GM12878 (cell line): Measurements from ENCODE around the gene BICRAL.

Source experiments
- BHLHE40 ChIP-seq, 2 experiments: fragments of 450-650 bp in 1 of 2; IDR thresholded peaks; 2 replicates each; pipeline ENCODE4 v1.6.1; 2011 to 2017; ENCODE audit warnings: low read depth in 2 of 2, borderline replicate concordance in 1 of 2, improper control_type of control experiment in 1 of 2, low read length in 1 of 2, mild to moderate bottlenecking in 1 of 2
- CEBPB ChIP-seq, 2 experiments: fragments of 150-350 bp in 1 of 2; IDR thresholded peaks; 2 replicates each; pipeline ENCODE4 v1.6.1; 2012 to 2014; ENCODE audit warnings: low read depth in 2 of 2, low read length in 2 of 2, borderline replicate concordance in 1 of 2, inconsistent platforms in 1 of 2
- EZH2 ChIP-seq: IDR thresholded peaks from 2 replicates; pipeline ENCODE4 v1.6.1; 2012; ENCODE audit warnings: low read depth, mild to moderate bottlenecking, control low read depth, inconsistent platforms, low read length, borderline replicate concordance; ENCODE audit not compliant: control insufficient read depth
- GABPA ChIP-seq: IDR thresholded peaks from 2 replicates; pipeline ENCODE4 v1.6.1; 2014; ENCODE audit warnings: antibody characterized with exemption, low read depth, mild to moderate bottlenecking, inconsistent platforms
- RAD21 ChIP-seq: IDR thresholded peaks from 2 replicates; pipeline ENCODE4 v1.6.1; 2011; ENCODE audit warnings: mild to moderate bottlenecking, low read depth, low read length, moderate library complexity; ENCODE audit not compliant: insufficient read depth

DNA sequence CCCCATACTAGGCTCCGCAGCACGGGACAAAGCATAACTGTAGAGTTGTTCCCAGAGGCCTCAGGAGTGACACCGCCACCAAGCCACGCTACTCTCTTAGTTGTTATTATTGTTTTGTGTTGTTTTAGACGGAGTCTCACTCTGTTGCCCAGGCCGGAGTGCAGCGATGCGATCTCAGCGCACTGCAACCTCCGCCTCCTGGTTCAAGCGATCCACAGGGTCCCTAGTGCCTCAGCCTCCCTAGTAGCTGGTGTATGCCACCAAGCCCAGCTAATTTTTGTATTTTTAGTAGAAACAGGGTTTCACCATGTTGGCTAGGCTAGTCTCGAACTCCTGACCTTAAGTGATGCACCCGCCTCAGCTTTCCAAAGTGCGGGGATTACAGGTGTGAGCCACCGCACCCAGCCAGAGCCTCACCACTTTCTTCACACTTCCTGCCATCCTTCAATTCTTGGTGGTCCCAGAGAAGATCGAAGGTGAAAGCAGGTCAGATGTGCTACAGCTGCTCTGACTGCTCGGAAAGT lies 109.4 kb downstream of the BICRAL start:
- TF ChIP-seq CEBPB (IDR thresholded peaks at IDR 0.05; ENCODE audit: borderline replicate concordance in 1 of 2, low read depth in 2 of 2, low read length in 2 of 2) (no peak), EZH2 (no peak), RAD21 (no peak), BHLHE40 (IDR thresholded peaks at IDR 0.05; ENCODE audit: borderline replicate concordance in 1 of 2, low read depth in 2 of 2, low read length in 1 of 2) (no peak), GABPA (no peak)
